HCT116 (cell line): Measurements from ENCODE around the gene RHEB.

Experiments used
- CBX3 ChIP-seq: IDR thresholded peaks from 2 replicates; pipeline ENCODE4 v1.6.1; 2012; ENCODE audit warnings: low read depth
- POLR2A ChIP-seq: IDR thresholded peaks from 2 replicates; pipeline ENCODE4 v1.7.0; 2011; ENCODE audit warnings: borderline replicate concordance; ENCODE audit not compliant: insufficient read depth, insufficient read length; ENCODE audit errors: extremely low read depth
- ZFX ChIP-seq: fragments of 450-650 bp; IDR thresholded peaks from 2 replicates; pipeline ENCODE4 v1.6.1; 2017
- ZNF274 ChIP-seq: fragments of 200-500 bp; sonication (Bioruptor generic); IDR thresholded peaks from 2 replicates; pipeline ENCODE4 v1.6.1; 2014; ENCODE audit warnings: mild to moderate bottlenecking, low read depth, low read length, inconsistent platforms

DNA sequence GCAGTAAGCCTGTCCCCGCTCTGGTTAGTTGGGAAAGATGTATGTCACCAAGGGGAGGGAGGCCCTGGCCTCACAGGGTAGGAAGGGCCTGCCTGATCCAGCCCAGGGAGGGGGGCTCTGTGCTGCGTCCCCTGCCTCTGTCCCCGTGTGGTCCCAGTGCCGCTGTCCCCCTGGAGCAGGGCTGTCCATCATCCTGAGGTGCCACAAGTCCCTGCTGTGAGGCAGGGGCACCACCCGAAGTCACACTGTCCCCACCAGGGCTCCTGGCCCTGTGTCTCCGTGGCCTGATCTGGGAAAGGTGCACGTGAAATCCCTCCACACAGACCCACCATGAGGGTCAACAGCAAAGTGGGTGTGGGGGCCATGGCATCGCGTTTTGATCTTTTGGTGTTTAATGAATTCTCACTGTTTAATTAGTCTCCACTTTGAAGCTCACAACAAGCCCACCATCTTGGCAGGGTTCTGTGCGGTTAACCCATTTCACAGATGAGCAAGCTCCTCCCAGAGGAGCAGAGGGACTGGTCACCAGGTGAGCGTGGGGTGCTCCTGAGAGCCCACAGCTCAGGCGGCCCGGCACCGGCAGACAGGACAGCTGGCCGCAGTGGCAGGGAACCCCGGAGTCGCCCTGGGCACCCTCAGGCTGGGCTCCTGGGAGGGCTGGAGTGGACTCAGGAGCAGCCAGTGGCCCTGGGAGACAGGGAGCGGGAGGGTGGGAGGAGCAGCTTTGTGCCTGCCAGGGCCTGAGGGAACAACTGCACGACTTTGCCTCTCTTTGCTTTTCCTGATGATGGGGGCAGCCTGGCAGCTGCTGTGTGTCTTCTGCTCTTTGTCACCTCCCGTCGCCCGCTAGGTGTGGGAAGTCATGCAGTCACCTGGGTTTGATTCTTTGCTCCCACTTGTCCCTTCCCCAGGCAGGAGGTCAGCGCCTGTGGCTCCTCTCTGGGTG lies 67.8 kb downstream of the RHEB start:
- TF ChIP-seq POLR2A = no peak
- TF ChIP-seq ZNF274 = no peak
- no peak for TF ChIP-seq ZFX
- TF ChIP-seq CBX3 = no peak
